HG02938 (cell line): ENCODE results near the gene RAD1.
"Not testable (repeated sequence)": the region's sequence is repeated elsewhere in the genome, so short reads cannot be mapped to it uniquely, and the experiment has no call there.

Experiments used
- ATAC-seq: cut with Tn5 transposase; IDR thresholded peaks from one replicate; pipeline ENCODE4 v1.9.1; 2021; ENCODE audit warnings: mild to moderate bottlenecking, moderate library complexity; ENCODE audit not compliant: unreplicated experiment

Gene RAD1

GRCh38 chr5:34915139-34915855 is at the start of gene RAD1, which contains the start of gene BRIX1:
Gene RAD1, minus strand, starts transcription at chr5:34915504. Its CDS starts 612 bp downstream, at chr5:34914892.
Gene BRIX1, plus strand, starts transcription at chr5:34915711. Its CDS starts 28 bp downstream, at chr5:34915739.
- ATAC-seq, result peak; percentile 95

GRCh38 chr5:34959323-34959722 is 44.0 kb upstream of the RAD1 start:
- ATAC-seq, result peak; percentile 93

GRCh38 chr5:34957857-34958690 is 42.8 kb upstream of the RAD1 start:
- peak; percentile 59 for ATAC-seq

- no peak for ATAC-seq
Observed at GRCh38 chr5:34957321-34957720, 42.0 kb upstream of the RAD1 start.

GRCh38 chr5:34944460-34945047 is 29.2 kb upstream of the RAD1 start:
- ATAC-seq, result no peak

- ATAC-seq, result no peak
Observed at GRCh38 chr5:34944044-34944443, 28.7 kb upstream of the RAD1 start.

- ATAC-seq, result no peak
Observed at GRCh38 chr5:34941936-34942335, 26.6 kb upstream of the RAD1 start.

GRCh38 chr5:34932947-34933346 is 17.6 kb upstream of the RAD1 start:
- no peak for ATAC-seq

GRCh38 chr5:34930870-34931269 is 15.6 kb upstream of the RAD1 start:
- no peak for ATAC-seq

- no peak for ATAC-seq
Observed at GRCh38 chr5:34930462-34930844, 15.1 kb upstream of the RAD1 start.

- peak; percentile 78 for ATAC-seq
Observed at GRCh38 chr5:34929720-34930461, 14.6 kb upstream of the RAD1 start.

GRCh38 chr5:34929134-34929719 is 13.9 kb upstream of the RAD1 start, which contains the start of gene DNAJC21:
Gene DNAJC21, plus strand, starts transcription at chr5:34929559. Its CDS starts 261 bp downstream, at chr5:34929820.
- peak; percentile 82 for ATAC-seq

- ATAC-seq, result no peak
Observed at GRCh38 chr5:34928267-34928666, 13.0 kb upstream of the RAD1 start.

GRCh38 chr5:34927785-34928184 is 12.5 kb upstream of the RAD1 start:
- no peak for ATAC-seq

GRCh38 chr5:34926318-34926888 is 11.1 kb upstream of the RAD1 start:
- ATAC-seq, result no peak

- no peak for ATAC-seq
Observed at GRCh38 chr5:34924462-34924765, 9.1 kb upstream of the RAD1 start.

GRCh38 chr5:34923694-34924461 is 8.6 kb upstream of the RAD1 start:
- peak; percentile 72 for ATAC-seq

- not testable (repeated sequence) for ATAC-seq
Observed at GRCh38 chr5:34923256-34923655, 8.0 kb upstream of the RAD1 start.

GRCh38 chr5:34919077-34919476 is 3.8 kb upstream of the RAD1 start:
- ATAC-seq, result no peak

- ATAC-seq, result no peak
Observed at GRCh38 chr5:34918025-34918424, 2.7 kb upstream of the RAD1 start.
